Activated CD8-positive, alpha-beta memory T cell treated with anti-CD3 and anti-CD28 coated beads, Interleukin-2, amount 50 U/mL, for 1 hour (primary cell): ENCODE measurements around the gene MOB1B.

Experiments used
- DNase-seq: peaks from one replicate; pipeline ENCODE4 v3.0.0-alpha.2; 2020; ENCODE audit errors: extremely low read depth

Gene MOB1B

GRCh38 chr4:70914631-70915030, 12.5 kb downstream of the MOB1B start:
- DNase-seq = no peak

DNA sequence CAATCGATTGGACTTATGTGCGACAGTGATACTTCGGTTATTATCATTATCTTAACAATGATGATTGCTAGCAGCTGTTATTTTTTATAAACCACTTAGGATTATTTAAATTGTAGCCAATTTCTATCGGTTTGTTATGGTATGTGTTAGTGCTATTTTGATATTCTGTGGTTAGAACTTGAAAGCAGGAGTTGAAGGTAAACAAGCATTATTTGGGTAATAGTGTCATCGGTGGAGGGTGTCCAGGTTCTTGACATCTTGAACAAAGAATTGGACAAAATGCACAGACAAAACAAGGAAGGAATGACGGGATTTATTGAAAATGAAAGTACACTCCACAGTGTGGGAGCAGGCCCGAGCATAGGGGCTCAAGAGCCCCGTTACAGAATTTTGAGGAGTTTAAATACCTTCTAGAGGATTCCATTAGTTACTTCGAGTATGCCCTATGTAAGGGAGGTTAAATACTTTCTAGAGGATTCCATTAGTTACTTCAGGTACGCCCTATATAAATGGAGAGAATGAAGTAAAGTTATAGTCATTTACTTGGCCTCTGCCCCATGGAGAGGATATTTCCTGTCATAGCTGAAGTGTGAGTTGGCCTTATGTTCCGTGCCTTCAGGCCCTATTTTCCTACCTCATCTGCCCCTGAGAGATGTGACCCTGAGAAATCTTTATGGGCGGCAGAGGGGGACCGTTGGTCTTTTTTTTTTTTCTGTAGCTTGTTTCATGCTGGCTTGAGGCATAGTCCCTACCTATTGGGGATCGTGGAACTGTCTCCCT, 13.1 kb downstream of the MOB1B start:
- DNase-seq = no peak

DNA sequence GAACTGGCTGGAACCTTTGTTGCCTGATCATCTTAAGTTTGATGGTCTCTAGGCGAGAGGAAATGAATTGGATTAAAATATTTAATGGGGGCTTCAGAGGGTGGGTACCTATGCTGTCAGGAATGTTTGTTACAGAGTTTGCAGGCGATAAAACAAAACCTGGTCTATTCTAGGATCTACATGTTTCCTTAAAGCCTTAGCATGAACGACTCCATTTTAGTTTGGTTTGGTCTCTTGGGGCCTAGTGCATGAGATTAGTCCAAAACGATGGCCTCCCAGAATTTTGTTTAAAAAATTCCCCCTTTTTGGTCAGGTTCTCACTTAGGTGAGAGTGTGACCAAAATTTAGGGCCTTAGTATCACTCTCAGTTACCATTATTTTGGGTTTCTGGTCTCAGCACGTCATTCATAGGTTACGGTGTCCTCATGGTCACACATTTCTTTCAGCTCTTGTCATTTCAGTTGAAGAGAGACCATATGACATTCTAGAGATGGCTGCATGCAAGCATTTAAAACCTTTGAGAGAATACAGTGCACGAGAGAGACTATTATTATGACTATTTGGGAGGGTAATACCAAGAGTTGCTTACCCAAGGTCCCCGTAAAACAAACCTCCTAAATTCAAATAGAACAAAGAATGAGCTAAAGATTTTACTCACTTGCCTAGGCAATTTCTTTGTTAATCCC, 13.8 kb downstream of the MOB1B start:
- DNase-seq = no peak

DNA sequence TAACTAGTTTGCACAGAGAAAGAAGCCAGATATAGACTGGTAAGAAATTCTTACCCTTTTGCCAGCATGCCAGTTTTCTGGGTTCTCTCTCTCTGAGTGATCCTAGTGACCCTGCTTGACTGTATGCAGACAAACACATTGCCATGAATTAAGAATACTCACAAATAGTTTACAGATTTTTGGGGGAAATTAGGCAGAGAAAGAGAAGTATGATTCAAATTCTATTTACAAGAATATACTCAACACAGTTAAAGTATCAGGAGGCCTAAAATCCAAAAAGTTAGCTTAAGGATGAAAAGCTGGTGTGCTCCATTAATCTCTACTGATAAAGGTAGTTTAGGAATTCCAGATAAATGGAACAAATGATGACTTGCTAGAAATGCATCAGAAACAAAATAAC, 18.4 kb downstream of the MOB1B start:
- DNase-seq = no peak

GRCh38 chr4:70925418-70925817, 23.2 kb downstream of the MOB1B start:
- no peak for DNase-seq

GRCh38 chr4:70925899-70926635, 23.9 kb downstream of the MOB1B start:
- DNase-seq = no peak

DNA sequence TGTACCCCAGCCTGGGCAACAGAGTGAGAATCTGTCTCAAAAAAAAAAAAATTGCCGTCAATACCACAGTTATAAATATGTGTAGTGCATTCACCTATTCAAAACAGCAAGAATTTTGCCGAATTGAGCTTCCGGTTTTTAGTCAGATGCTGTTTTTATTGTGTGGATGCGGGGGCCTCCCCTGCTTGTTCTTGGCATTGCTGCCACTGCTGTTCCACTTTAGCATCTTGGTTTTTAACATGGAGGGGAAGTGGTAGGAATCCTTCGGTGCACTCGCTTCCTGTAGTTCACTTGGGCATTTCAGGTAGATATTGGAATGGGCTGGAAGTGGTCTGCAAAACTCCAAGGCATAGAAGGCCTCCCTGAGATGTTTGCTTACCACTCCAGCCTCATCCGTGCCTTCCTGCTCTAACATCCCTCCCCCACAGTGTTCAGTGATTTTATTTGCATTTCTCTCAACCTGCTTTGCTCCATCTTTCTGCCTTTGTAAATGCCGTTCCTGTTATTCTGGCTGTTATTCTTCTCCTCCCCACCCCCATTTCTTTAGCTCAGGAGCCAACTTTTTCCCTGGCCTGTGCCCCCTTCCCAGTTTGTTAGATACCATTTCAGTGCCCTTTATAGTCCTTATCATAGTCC, 25.5 kb downstream of the MOB1B start:
- DNase-seq = no peak

GRCh38 chr4:70930530-70931256, 28.5 kb downstream of the MOB1B start:
- DNase-seq = no peak

- DNase-seq = no peak
Observed at GRCh38 chr4:70931347-70931746, 29.2 kb downstream of the MOB1B start.

DNA sequence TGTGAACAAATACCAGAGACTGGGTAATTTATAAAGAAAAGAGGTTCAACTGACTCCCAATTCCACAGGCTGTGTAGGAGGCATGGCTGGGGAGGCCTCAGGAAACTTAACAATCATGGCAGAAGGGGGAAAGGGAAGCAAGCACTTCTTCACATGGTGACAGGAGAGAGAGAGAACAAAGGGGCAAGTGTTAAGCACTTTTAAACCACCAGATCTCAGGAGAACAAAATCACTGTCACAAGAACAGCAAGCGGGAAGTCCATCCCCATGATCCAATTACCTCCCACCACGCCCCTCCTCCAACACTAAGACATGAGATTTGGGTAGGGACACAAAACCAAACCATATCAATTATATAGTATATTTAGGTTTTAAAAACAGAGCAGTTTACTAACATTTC, 30.8 kb downstream of the MOB1B start:
- no peak for DNase-seq

DNA sequence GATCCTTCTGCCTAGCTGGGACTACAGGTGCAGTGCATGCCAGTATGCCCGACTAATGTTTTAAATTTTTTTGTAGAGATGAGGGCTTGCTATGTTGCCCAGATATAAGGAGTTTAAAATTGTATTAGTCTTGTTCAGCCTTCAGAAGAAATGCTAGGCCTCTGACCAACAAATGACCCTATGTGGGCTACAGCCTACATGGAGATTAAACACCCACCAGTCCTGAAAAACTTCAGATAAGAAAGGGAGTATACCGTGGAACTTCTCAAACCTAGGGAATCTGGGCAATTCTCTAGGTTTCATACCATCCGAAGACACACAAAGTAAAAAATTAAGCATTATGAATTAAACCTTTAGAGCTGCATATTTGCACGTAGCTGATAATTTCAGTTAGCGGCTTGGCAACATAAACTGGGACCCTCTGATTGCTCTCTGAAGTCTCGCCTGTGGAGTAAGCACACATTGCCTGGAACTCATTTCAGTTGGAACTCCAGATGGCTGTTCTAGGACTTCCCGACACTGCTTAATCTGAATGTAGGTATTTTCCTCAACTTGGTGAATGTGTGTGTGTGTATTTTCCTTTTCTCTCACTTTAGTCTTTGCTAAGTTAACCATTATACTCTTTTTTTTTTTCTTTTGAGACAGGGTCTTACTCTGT, 33.0 kb downstream of the MOB1B start:
- DNase-seq = no peak

GRCh38 chr4:70936200-70936787, 34.1 kb downstream of the MOB1B start:
- no peak for DNase-seq

DNA sequence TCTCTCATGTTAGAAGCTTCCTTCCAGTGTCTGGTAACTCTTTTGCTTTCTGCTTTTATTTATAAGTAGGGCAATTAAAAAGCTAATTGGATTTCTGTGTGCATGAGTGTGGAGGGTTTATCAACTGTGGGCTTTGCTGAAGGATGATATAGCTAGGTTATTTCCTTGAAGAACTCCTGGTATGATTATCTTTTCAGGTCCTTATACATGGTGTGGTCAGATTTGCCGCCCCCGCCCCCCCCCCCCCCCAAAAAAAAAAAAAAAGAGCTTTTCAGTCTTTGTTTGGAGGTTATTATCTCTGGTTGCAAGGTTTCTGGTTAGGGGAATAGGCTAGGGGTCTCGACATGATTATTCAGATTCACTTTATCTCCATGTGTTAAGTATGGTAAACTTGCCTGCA, 35.9 kb downstream of the MOB1B start:
- DNase-seq = no peak

GRCh38 chr4:70940134-70940533, 38.0 kb downstream of the MOB1B start:
- DNase-seq = no peak

GRCh38 chr4:70943114-70943513, 40.9 kb downstream of the MOB1B start:
- no peak for DNase-seq

GRCh38 chr4:70945046-70945445, 42.9 kb downstream of the MOB1B start:
- DNase-seq = no peak

GRCh38 chr4:70945452-70946055, 43.4 kb downstream of the MOB1B start:
- DNase-seq = no peak

DNA sequence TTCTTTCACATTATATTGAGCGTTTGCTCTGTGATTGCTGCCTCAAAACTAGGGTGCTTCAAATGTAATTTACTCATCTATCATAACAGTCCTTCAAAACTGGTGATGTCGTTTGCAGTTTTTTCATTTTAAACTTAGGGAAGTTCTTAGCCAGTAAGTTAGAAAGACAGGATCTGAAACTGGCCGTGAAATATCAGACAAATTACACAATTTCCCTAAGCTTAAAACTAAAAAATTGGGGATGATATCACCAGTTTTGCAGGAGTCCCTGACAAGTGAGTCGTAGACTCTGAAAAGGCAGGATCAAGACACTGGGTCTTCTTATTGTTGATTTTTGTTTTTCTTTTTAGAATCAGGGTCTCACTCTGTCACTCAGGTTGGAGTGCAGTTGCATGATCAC, 44.8 kb downstream of the MOB1B start:
- no peak for DNase-seq

DNA sequence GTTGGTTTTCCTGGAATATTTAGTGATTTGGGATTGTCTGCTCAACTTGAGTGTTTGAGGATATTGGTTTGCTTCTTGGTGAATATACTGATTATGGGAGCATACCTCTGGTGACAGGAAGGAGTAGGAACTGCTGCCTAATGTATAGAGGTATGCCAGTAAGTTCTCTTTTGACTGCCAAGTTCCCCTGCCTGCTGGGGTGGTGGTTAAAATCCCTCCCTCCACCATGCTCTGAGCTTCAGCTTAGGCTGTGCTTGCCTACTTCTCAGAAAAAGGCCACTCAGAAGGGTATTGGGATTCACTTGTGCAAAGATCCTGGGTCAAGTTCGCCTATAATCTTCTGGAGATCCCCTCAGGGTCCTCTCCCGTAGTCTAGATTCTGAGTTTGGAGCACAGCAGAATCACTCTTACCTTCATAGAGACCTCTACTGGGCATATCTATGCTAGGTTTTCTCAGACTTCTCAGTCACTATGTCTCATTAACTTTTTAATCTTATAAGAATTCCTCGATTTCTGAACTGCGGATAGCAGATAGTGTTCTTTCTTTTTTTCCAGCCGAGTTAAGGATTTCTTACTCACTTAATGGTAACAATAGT, 46.6 kb downstream of the MOB1B start:
- DNase-seq = no peak

DNA sequence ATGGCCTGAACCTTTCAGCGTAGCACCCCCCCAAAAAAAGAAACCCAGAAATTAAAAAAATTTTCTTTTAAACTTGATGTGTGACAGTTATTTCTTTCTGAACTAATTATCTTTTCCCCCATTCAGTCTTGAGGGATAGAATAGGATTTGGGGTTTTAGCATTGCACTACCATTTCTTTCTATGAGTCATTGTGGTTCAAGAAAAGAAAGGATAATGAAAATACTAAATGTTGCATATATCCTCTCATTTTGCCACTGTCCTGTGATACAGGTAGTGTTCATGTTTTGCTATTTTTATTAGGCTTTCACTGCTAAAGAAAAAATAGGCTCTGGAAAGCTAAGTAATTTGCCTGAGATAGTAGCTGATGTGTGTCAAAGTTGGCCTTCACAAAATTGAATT, 51.9 kb downstream of the MOB1B start:
- DNase-seq = no peak
